Osteoblast (primary cell): ENCODE measurements around the gene PHACTR1. TPM values are rescaled to one million over a fixed set of nuclear protein-coding genes. Genes with fewer than 3 reads are reported as not detected.

Source experiments
- DNase-seq: peaks from one replicate; pipeline ENCODE4 v3.0.0; 2011; ENCODE audit warnings: low spot score, mixed read lengths; ENCODE audit not compliant: insufficient read length; ENCODE audit errors: missing footprints
- H2AFZ ChIP-seq: 2 replicates; pipeline ENCODE4 v1.6.0; 2011; ENCODE audit warnings: mild to moderate bottlenecking, low read length
- H3K27ac ChIP-seq: 2 replicates; pipeline ENCODE4 v1.5.1; 2011; ENCODE audit warnings: mild to moderate bottlenecking, low read depth, low read length, moderate library complexity
- H3K27me3 ChIP-seq: 2 replicates; pipeline ENCODE4 v1.6.0; 2012; ENCODE audit warnings: mild to moderate bottlenecking, control low read depth, inconsistent platforms, low read length, moderate library complexity; ENCODE audit not compliant: insufficient read depth
- H3K36me3 ChIP-seq: 2 replicates; pipeline ENCODE4 v1.5.1; 2011; ENCODE audit warnings: mild to moderate bottlenecking, low read length, control low read depth, moderate library complexity; ENCODE audit not compliant: insufficient read depth
- H3K4me1 ChIP-seq: 2 replicates; pipeline ENCODE4 v1.5.1; 2011; ENCODE audit warnings: mild to moderate bottlenecking, low read length, control low read depth, moderate library complexity; ENCODE audit not compliant: insufficient read depth
- H3K4me2 ChIP-seq: 2 replicates; pipeline ENCODE4 v1.6.0; 2011; ENCODE audit warnings: mild to moderate bottlenecking, low read length; ENCODE audit not compliant: insufficient read depth
- H3K4me3 ChIP-seq: fragments of 200-600 bp; sonication (generic); 3 replicates; pipeline ENCODE4 v1.5.1; 2012; ENCODE audit warnings: mild to moderate bottlenecking, low read length, inconsistent platforms; ENCODE audit not compliant: insufficient read depth
- H3K79me2 ChIP-seq: 2 replicates; pipeline ENCODE4 v1.6.0; 2012; ENCODE audit warnings: mild to moderate bottlenecking, low read length, control low read depth, inconsistent platforms; ENCODE audit not compliant: insufficient read depth
- H3K9me3 ChIP-seq: 2 replicates; pipeline ENCODE4 v1.5.1; 2011; ENCODE audit warnings: low read depth, low read length, control low read depth
- H4K20me1 ChIP-seq: 2 replicates; pipeline ENCODE4 v1.6.0; 2012; ENCODE audit warnings: mild to moderate bottlenecking, low read length, control low read depth; ENCODE audit not compliant: insufficient read depth
- total RNA-seq: library from RNA; depleted of rRNA; stranded (reverse); fragments of >200 nt; gene quantifications from 2 replicates; pipeline ENCODE4 v1.2.3, GENCODE V29; 2012
- TF ChIP-seq, protein P1 (sequence below): IDR thresholded peaks from 2 replicates; pipeline ENCODE4 v1.5.1; 2011; ENCODE audit warnings: mild to moderate bottlenecking, low read depth, low read length, moderate library complexity; ENCODE audit errors: extremely low read depth

Gene PHACTR1
- total RNA-seq, 1 donor, result 0.36 TPM

DNA sequence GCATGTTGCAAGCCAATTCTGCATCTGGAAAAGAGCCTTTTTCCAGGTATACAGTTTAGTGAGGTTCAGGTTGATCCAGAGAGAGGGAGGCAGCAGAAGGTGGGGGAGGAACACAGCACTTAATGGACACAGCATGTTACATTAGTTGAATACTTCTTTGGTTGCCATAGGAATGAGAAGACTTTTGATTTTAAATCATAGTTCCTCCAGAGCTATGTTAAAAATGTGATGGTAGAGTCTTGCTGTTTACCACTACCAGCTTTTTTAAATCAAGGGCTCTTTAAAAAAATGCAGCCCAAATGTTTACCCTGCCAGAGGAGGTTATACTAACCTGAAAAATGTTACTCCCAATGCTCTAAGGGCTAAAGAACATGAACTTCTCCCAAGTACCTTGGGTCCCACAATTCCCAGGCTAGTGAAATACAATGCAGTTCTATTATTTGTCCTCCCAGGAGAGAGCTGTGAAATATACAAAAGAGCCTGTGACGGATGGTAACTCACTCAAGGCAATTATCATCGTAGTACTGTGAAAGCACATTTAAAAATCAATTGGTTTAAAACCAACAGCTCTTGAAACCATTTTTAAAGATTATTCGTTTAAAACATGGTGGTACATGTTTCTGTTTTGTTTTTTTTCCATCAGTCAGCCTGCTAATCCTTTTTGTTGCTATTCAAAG is 6.9 kb upstream of the PHACTR1 start:
- Histone ChIP-seq H2AFZ (no peak overlapping the region), H3K9me3 (no peaks in the 10 kb centered on the region), H4K20me1 (no peaks in the 10 kb centered on the region), H3K4me2 (no peak overlapping the region), H3K79me2 (no peaks in the 10 kb centered on the region), H3K4me3 (no peak overlapping the region), H3K4me1 (no peaks in the 10 kb centered on the region), H3K27ac (no peak overlapping the region), H3K27me3 (no peaks in the 10 kb centered on the region), H3K36me3 (no peaks in the 10 kb centered on the region)
- TF ChIP-seq, protein P1, sequence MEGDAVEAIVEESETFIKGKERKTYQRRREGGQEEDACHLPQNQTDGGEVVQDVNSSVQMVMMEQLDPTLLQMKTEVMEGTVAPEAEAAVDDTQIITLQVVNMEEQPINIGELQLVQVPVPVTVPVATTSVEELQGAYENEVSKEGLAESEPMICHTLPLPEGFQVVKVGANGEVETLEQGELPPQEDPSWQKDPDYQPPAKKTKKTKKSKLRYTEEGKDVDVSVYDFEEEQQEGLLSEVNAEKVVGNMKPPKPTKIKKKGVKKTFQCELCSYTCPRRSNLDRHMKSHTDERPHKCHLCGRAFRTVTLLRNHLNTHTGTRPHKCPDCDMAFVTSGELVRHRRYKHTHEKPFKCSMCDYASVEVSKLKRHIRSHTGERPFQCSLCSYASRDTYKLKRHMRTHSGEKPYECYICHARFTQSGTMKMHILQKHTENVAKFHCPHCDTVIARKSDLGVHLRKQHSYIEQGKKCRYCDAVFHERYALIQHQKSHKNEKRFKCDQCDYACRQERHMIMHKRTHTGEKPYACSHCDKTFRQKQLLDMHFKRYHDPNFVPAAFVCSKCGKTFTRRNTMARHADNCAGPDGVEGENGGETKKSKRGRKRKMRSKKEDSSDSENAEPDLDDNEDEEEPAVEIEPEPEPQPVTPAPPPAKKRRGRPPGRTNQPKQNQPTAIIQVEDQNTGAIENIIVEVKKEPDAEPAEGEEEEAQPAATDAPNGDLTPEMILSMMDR, result no peak
- no peak for DNase-seq

DNA sequence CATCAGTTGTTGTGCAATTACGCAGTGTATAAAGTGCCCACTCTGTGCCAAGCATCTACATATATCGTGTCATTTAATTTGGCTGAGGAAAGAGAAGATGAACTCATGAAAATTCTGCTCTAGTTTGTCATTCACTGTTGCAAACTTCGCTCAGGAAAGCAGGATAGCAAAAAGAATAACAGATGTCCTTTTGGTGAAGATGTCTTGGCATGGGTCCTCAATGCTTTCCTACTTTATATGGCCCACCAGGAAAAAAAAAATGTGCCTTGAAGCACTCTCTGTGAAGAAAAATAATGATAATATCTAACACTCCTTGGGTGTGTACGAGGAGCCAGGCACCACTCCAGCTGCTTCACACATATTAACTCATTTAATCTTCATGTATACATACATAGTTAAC is 5.6 kb upstream of the PHACTR1 start:
- Histone ChIP-seq H3K4me3 (no peak overlapping the region), H3K27me3 (no peaks in the 10 kb centered on the region), H3K9me3 (no peaks in the 10 kb centered on the region), H3K4me2 (no peak overlapping the region), H3K36me3 (no peaks in the 10 kb centered on the region), H3K4me1 (no peaks in the 10 kb centered on the region), H3K27ac (no peak overlapping the region), H2AFZ (no peak overlapping the region), H4K20me1 (no peaks in the 10 kb centered on the region), H3K79me2 (no peaks in the 10 kb centered on the region)
- TF ChIP-seq, protein P1, result no peak
- DNase-seq, result no peak

DNA sequence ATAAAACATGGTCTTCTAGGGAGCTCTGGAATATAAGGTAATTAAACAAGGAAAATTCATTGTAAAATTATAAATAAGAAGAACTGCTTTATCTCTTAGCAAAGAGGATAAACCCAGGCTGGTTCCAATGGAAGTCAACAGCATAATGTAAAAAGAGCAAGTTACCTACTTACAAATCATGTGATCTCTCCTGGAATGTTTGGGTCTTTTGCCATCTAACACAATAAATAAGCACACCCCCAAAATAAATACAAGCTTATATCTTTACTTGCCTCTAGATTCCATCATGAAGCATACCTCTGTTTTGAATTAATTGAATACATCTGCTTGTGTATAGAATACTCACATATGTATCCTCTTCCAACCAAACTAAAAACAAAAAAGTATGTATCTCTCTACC is 2.5 kb upstream of the PHACTR1 start:
- no peaks in the 10 kb centered on the region for H3K79me2 ChIP-seq

DNA sequence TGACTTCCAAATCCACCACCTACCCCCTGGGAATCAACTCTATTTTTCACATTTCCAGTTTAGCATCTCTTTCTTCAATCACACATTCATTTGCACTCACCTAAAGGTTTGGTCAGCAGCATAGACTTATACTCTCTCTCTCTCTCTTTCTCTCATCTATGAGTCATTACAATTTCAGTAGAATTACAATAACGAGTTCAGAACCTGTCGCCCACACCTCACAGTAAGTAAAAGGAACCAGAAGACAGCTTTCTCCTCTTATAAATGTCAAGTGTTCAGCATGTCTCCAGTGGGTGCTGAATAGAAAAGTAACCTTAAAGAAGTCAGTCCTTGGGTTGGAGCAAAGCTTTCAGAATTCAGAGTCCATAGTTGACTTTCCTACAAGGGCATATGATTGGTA is 1.1 kb upstream of the PHACTR1 start:
- Histone ChIP-seq H3K4me2 (no peak overlapping the region), H3K4me3 (no peak overlapping the region), H3K36me3 (no peaks in the 10 kb centered on the region), H4K20me1 (no peaks in the 10 kb centered on the region), H3K9me3 (no peaks in the 10 kb centered on the region), H3K27me3 (no peaks in the 10 kb centered on the region), H3K79me2 (no peaks in the 10 kb centered on the region), H2AFZ (no peak overlapping the region), H3K4me1 (no peaks in the 10 kb centered on the region), H3K27ac (no peak overlapping the region)
- no peak for DNase-seq
- TF ChIP-seq, protein P1, result no peak

More for the DNA sequence above, 2.5 kb upstream of the PHACTR1 start:
- no peak for DNase-seq
- H3K27ac ChIP-seq, result no peak overlapping the region
- no peak overlapping the region for H3K4me2 ChIP-seq
- H3K9me3 ChIP-seq, result no peaks in the 10 kb centered on the region
- H3K4me3 ChIP-seq, result no peak overlapping the region
- no peaks in the 10 kb centered on the region for H3K36me3 ChIP-seq
- no peaks in the 10 kb centered on the region for H4K20me1 ChIP-seq
- no peaks in the 10 kb centered on the region for H3K27me3 ChIP-seq
- TF ChIP-seq, protein P1, result no peak
- no peaks in the 10 kb centered on the region for H3K4me1 ChIP-seq
- no peak overlapping the region for H2AFZ ChIP-seq
